Subcutaneous abdominal adipose tissue (tissue), 5 donors: ENCODE results near the gene SATB2.
A peak's percentile ranks its signal among the peaks of the same experiment; 100 is the strongest.

Experiments
- H3K27ac ChIP-seq: one replicate; pipeline ENCODE4 v1.7.0; 2013; ENCODE audit warnings: low read depth, mild to moderate bottlenecking, inconsistent platforms, low read length, moderate library complexity
- H3K27me3 ChIP-seq, 5 donors: one replicate each; pipeline ENCODE4 v1.7.0; 2013; ENCODE audit warnings: low read length in 5 of 5, inconsistent platforms in 1 of 5; ENCODE audit not compliant: control insufficient read depth in 5 of 5, insufficient read depth in 4 of 5
- H3K36me3 ChIP-seq, 5 donors: one replicate each; pipeline ENCODE4 v1.7.0; 2013; ENCODE audit warnings: low read length in 5 of 5; ENCODE audit not compliant: control insufficient read depth in 5 of 5, insufficient read depth in 5 of 5
- H3K4me1 ChIP-seq, 5 donors: one replicate each; pipeline ENCODE4 v1.7.0; 2013; ENCODE audit warnings: low read length in 5 of 5, mild to moderate bottlenecking in 3 of 5, moderate library complexity in 1 of 5; ENCODE audit not compliant: control insufficient read depth in 5 of 5, insufficient read depth in 5 of 5
- H3K4me3 ChIP-seq, 5 donors: one replicate each; pipeline ENCODE4 v1.7.0; 2013; ENCODE audit warnings: low read length in 5 of 5, low read depth in 1 of 5
- H3K9ac ChIP-seq, 5 donors: one replicate each; pipeline ENCODE4 v1.7.0; 2013; ENCODE audit warnings: low read length in 5 of 5, mild to moderate bottlenecking in 4 of 5, moderate library complexity in 3 of 5
- H3K9me3 ChIP-seq, 5 donors: one replicate each; pipeline ENCODE4 v1.7.0; 2013; ENCODE audit warnings: low read length in 5 of 5; ENCODE audit not compliant: control insufficient read depth in 5 of 5
- donor health status: healthy.
- donor health status: healthy.
- donor health status: healthy.
- donor health status: healthy.
- donor health status: healthy.

SATB2 gene

DNA sequence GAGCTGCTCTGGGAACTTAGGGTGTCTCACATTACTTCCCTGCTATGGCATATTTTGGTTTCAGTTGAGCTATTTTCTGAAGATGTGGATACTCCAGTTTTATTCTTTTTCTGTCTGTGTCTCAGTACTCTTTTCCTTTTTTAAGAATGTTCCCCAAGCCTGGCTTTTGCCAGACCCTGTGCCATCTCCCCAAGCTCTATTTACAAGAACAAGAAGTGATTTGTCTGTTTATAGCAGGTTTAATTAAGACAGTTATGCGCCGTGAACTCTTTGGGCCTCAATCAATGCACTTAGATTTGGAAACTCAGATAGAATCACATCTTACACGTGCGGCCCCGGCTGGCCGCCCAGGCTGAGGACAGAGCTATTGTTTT, 8.9 kb upstream of the SATB2 start:
- no peak overlapping the region for H3K27ac ChIP-seq
- no peaks in the 10 kb centered on the region for H3K9me3 ChIP-seq
- peaks cover 0 to 60% (median 53%) of the 10 kb centered on the region in 5 donors for H3K4me1 ChIP-seq
- H3K36me3 ChIP-seq: no peaks in the 10 kb centered on the region
- no peak overlapping the region for H3K4me3 ChIP-seq
- H3K9ac ChIP-seq: no peak overlapping the region
- peaks cover 66 to 92% (median 89%) of the 10 kb centered on the region in 5 donors for H3K27me3 ChIP-seq

DNA sequence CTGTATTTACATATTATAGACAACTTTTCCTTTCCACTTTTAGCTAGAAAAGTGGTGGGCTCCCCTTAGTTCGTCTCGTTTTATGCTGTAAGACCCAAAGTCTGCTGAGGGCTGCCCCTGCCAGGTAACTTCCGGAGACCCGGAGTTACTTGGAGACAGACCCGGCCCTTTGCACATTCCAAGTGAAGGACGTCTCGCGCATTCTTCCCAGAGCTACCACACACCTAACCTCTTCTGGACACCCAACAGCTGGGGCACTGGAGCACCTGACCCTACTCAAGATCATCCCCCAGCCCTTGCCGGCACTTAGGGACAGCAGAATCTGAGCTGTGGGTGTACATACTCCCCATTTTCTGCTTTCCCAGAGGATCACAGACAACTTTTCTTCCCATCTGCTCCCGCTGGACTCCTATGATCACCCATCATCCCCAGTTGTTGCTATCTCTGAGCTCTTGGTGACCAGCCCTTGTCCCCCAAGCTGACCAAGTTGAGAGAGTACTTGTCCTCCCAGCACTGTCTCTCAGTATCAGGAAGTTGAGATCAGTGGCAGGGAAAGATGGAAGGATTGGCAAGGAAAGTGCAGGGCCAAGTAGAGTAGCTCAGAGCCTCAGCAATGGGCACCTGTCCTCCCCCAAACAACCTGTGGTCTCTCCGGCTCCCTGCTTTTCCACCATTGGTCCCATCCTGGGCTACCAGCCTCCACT, 8.4 kb upstream of the SATB2 start:
- Histone ChIP-seq H3K9ac (no peak overlapping the region), H3K9me3 (no peaks in the 10 kb centered on the region), H3K27me3 (peaks cover 66 to 91% (median 90%) of the 10 kb centered on the region in 5 donors), H3K27ac (no peak overlapping the region), H3K4me3 (no peak overlapping the region), H3K36me3 (no peaks in the 10 kb centered on the region), H3K4me1 (peaks cover 0 to 55% (median 48%) of the 10 kb centered on the region in 5 donors)

- no peaks in the 10 kb centered on the region for H3K9me3 ChIP-seq
- H3K4me3 ChIP-seq: no peak overlapping the region
- peaks cover 59 to 85% (median 83%) of the 10 kb centered on the region in 5 donors for H3K27me3 ChIP-seq
- H3K9ac ChIP-seq: no peak overlapping the region
- no peaks in the 10 kb centered on the region for H3K36me3 ChIP-seq
- no peak overlapping the region for H3K27ac ChIP-seq
- H3K4me1 ChIP-seq: peaks cover 0 to 48% (median 43%) of the 10 kb centered on the region in 5 donors
Observed at GRCh38 chr2:199465390-199465789, 7.7 kb upstream of the SATB2 start.

- Histone ChIP-seq H3K4me3 (peak overlapping the region in 4 of 5 donors; percentile 61 to 77 (median 69)), H3K36me3 (no peaks in the 10 kb centered on the region), H3K9ac (no peak overlapping the region), H3K9me3 (no peaks in the 10 kb centered on the region), H3K4me1 (peaks cover 0 to 48% (median 44%) of the 10 kb centered on the region in 5 donors), H3K27me3 (peaks cover 53 to 83% (median 77%) of the 10 kb centered on the region in 5 donors), H3K27ac (no peak overlapping the region)
Observed at GRCh38 chr2:199464606-199465352, 7.0 kb upstream of the SATB2 start.

- H3K9ac ChIP-seq: peak overlapping the region in 3 of 5 donors; percentile 16 to 74 (median 41)
- H3K9me3 ChIP-seq: no peaks in the 10 kb centered on the region
- H3K27me3 ChIP-seq: peaks cover 50 to 76% (median 70%) of the 10 kb centered on the region in 5 donors
- no peak overlapping the region for H3K27ac ChIP-seq
- peak overlapping the region; percentile 50 to 77 (median 65) for H3K4me3 ChIP-seq
- H3K36me3 ChIP-seq: no peaks in the 10 kb centered on the region
- peaks cover 0 to 50% (median 40%) of the 10 kb centered on the region in 5 donors for H3K4me1 ChIP-seq
Observed at GRCh38 chr2:199463708-199464605, 6.2 kb upstream of the SATB2 start.

GRCh38 chr2:199462956-199463692, 5.4 kb upstream of the SATB2 start:
- H3K9me3 ChIP-seq: no peaks in the 10 kb centered on the region
- H3K9ac ChIP-seq: peak overlapping the region in 3 of 5 donors; percentile 51 to 74 (median 71)
- peak overlapping the region; percentile 53 to 77 (median 65) for H3K4me3 ChIP-seq
- peaks cover 0 to 50% (median 41%) of the 10 kb centered on the region in 5 donors for H3K4me1 ChIP-seq
- peaks cover 41 to 68% (median 62%) of the 10 kb centered on the region in 5 donors for H3K27me3 ChIP-seq
- H3K27ac ChIP-seq: no peak overlapping the region
- H3K36me3 ChIP-seq: no peaks in the 10 kb centered on the region

DNA sequence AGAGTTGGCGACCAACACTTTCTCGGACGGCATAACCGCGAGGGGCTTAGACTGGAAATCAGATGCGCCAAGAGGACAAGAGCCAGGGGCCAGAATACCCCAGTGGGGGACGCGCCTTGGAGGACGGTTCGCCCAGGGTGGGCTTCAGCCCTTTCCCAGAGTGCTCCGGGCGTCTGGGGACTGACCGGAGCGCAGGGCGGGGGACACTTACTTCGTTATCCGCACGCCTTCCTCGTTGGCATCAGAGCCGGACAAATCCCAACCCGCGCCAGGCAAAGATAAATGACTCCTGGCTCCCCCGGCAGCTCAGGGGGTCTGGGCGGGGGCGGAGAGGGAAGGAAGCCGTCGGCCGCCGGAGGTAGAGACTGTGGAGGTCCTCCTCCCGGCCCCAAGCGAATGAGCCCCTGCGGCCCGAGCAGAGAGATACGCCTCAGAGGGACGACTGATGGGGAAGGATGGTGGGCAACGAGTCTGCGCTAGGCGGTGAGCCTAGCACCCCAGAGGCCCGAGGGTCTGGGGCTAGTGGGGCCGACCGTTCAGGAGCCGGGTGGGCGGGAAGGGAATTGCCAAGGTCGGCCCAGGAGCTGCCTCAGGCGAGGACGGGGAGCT, 4.7 kb upstream of the SATB2 start:
- H3K27ac ChIP-seq: no peak overlapping the region
- peaks cover 36 to 61% (median 55%) of the 10 kb centered on the region in 5 donors for H3K27me3 ChIP-seq
- H3K9me3 ChIP-seq: no peaks in the 10 kb centered on the region
- H3K4me3 ChIP-seq: peak overlapping the region in 4 of 5 donors; percentile 61 to 77 (median 69)
- H3K36me3 ChIP-seq: no peaks in the 10 kb centered on the region
- peaks cover 0 to 56% (median 46%) of the 10 kb centered on the region in 5 donors for H3K4me1 ChIP-seq
- H3K9ac ChIP-seq: peak overlapping the region in 2 of 5 donors; percentile 51 to 74

GRCh38 chr2:199461711-199462346, 4.1 kb upstream of the SATB2 start:
- no peak overlapping the region for H3K4me3 ChIP-seq
- H3K27me3 ChIP-seq: peaks cover 29 to 55% (median 49%) of the 10 kb centered on the region in 5 donors
- H3K4me1 ChIP-seq: peaks cover 0 to 62% (median 52%) of the 10 kb centered on the region in 5 donors

More at GRCh38 chr2:199461711-199462346, 4.1 kb upstream of the SATB2 start:
- Histone ChIP-seq H3K9me3 (no peaks in the 10 kb centered on the region), H3K9ac (no peak overlapping the region), H3K27ac (no peak overlapping the region), H3K36me3 (no peaks in the 10 kb centered on the region)
